ENCODE data around the gene CYP2C19.

- no peak for TF ChIP-seq ZFP30 (CRISPR knock-in tag; IDR thresholded peaks at IDR 0.05)
- TF ChIP-seq, protein P1, sequence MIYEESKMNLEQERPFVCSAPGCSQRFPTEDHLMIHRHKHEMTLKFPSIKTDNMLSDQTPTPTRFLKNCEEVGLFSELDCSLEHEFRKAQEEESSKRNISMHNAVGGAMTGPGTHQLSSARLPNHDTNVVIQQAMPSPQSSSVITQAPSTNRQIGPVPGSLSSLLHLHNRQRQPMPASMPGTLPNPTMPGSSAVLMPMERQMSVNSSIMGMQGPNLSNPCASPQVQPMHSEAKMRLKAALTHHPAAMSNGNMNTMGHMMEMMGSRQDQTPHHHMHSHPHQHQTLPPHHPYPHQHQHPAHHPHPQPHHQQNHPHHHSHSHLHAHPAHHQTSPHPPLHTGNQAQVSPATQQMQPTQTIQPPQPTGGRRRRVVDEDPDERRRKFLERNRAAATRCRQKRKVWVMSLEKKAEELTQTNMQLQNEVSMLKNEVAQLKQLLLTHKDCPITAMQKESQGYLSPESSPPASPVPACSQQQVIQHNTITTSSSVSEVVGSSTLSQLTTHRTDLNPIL (CRISPR knock-in tag; IDR thresholded peaks at IDR 0.05; ENCODE audit: low read depth), result no peak
- TF ChIP-seq GLIS3 (CRISPR knock-in tag; IDR thresholded peaks at IDR 0.05), result no peak
- TF ChIP-seq, protein P2, sequence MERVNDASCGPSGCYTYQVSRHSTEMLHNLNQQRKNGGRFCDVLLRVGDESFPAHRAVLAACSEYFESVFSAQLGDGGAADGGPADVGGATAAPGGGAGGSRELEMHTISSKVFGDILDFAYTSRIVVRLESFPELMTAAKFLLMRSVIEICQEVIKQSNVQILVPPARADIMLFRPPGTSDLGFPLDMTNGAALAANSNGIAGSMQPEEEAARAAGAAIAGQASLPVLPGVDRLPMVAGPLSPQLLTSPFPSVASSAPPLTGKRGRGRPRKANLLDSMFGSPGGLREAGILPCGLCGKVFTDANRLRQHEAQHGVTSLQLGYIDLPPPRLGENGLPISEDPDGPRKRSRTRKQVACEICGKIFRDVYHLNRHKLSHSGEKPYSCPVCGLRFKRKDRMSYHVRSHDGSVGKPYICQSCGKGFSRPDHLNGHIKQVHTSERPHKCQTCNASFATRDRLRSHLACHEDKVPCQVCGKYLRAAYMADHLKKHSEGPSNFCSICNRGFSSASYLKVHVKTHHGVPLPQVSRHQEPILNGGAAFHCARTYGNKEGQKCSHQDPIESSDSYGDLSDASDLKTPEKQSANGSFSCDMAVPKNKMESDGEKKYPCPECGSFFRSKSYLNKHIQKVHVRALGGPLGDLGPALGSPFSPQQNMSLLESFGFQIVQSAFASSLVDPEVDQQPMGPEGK (CRISPR knock-in tag; IDR thresholded peaks at IDR 0.05; ENCODE audit: borderline replicate concordance), result no peak
- no peak for TF ChIP-seq OSR1 (CRISPR knock-in tag; IDR thresholded peaks at IDR 0.05)
- no peak for TF ChIP-seq TCF4 (CRISPR knock-in tag; IDR thresholded peaks at IDR 0.05; ENCODE audit: borderline replicate concordance)
- TF ChIP-seq ESRRG (CRISPR knock-in tag; IDR thresholded peaks at IDR 0.05), result no peak
- no peak for TF ChIP-seq ZFP3 (CRISPR knock-in tag; IDR thresholded peaks at IDR 0.05)
- no peak for TF ChIP-seq TOX (CRISPR knock-in tag; IDR thresholded peaks at IDR 0.05; ENCODE audit: borderline replicate concordance)
- no peak for TF ChIP-seq PPARA (CRISPR knock-in tag; IDR thresholded peaks at IDR 0.05; ENCODE audit: borderline replicate concordance)
- TF ChIP-seq RARB (CRISPR knock-in tag; IDR thresholded peaks at IDR 0.05), result no peak
- no peak for TF ChIP-seq SNAI2 (CRISPR knock-in tag; IDR thresholded peaks at IDR 0.05)
- no peak for TF ChIP-seq CSRNP3 (CRISPR knock-in tag; IDR thresholded peaks at IDR 0.05)
- no peak for TF ChIP-seq BACH2 (CRISPR knock-in tag; IDR thresholded peaks at IDR 0.05; ENCODE audit: borderline replicate concordance)
Observed at GRCh38 chr10:94846204-94846603, 83.7 kb downstream of the CYP2C19 start.

Measured in SK-N-SH treated with all-trans-retinoic acid at 6 μM for 48 hours (cell line).